Thyroid gland (tissue), 4 donors: ENCODE data around the gene LRGUK. TPM values are rescaled to one million over a fixed set of nuclear protein-coding genes. Genes with fewer than 3 reads are reported as not detected.
"Not testable (repeated sequence)": the region's sequence is repeated elsewhere in the genome, so short reads cannot be mapped to it uniquely, and the experiment has no call there.

Experiments
- DNase-seq, 2 donors: peaks; one replicate each; pipeline ENCODE4 v3.0.0-alpha.2; 2019
- H3K27ac ChIP-seq, 3 donors: fragments of 200-600 bp; sonication (generic); 1 replicate in 2 of 3; 2 replicates in 1 of 3; pipeline ENCODE4 v1.5.1; 2016 to 2019; ENCODE audit warnings: mild to moderate bottlenecking in 1 of 3, moderate library complexity in 1 of 3
- H3K27me3 ChIP-seq: fragments of 200-600 bp; sonication (generic); one replicate; pipeline ENCODE4 v1.5.1; 2019
- H3K36me3 ChIP-seq, 2 donors: fragments of 200-600 bp; sonication (generic); one replicate each; pipeline ENCODE4 v1.5.1; 2016 to 2019
- H3K4me1 ChIP-seq, 2 donors: fragments of 200-600 bp; sonication (generic); one replicate each; pipeline ENCODE4 v1.5.1; 2017 to 2019
- H3K4me3 ChIP-seq, 3 donors: fragments of 200-600 bp; sonication (generic); replicated peaks in 1 of 3; 1 replicate in 2 of 3; 2 replicates in 1 of 3; pipeline ENCODE4 v1.5.1; 2016; ENCODE audit warnings: mild to moderate bottlenecking in 1 of 3
- H3K9me3 ChIP-seq: fragments of 200-600 bp; sonication (generic); one replicate; pipeline ENCODE4 v1.5.1; 2017
- CTCF ChIP-seq, 6 experiments: fragments of 200-600 bp in 3 of 6; fragments of 450-650 bp in 3 of 6; sonication (generic) in 3 of 6; IDR thresholded peaks; one replicate each; pipeline ENCODE4 v1.5.1; 2016 to 2019; ENCODE audit warnings: antibody characterized with exemption in 6 of 6, mild to moderate bottlenecking in 2 of 6, inconsistent platforms in 1 of 6, moderate library complexity in 1 of 6
- POLR2A ChIP-seq, 2 donors: fragments of 450-650 bp; IDR thresholded peaks; one replicate each; pipeline ENCODE4 v1.6.1; 2017; ENCODE audit warnings: antibody characterized with exemption in 2 of 2, mild to moderate bottlenecking in 2 of 2, moderate library complexity in 1 of 2
- WGBS, 2 donors: methylation state at CpG; one replicate each; pipeline ENCODE4 v1.1.5; 2017; 5-methylcytosine and 5-hydroxymethylcytosine counted together
- intact Hi-C: fragments of 100-400 bp; cut with DNase I; formaldehyde crosslinking; loops from one replicate; pipeline ENCODE4 v1.15.1; 2023
- total RNA-seq, 4 donors: library from RNA; depleted of rRNA; stranded (reverse); fragments of >200 nt; gene quantifications; one replicate each; pipeline ENCODE4 v1.2.3, GENCODE V29; 2016

LRGUK gene
- total RNA-seq, 4 donors from 2014 or later, result 0.67 to 3.7 (median 2.7) TPM

- 73 to 78% methylated on average over 13 of the region's 13 CpGs for WGBS, 2 donors
- H3K36me3 ChIP-seq, result no peaks in the 10 kb centered on the region
- DNase-seq, result no peak
- no peaks in the 10 kb centered on the region for H3K27me3 ChIP-seq
- H3K4me3 ChIP-seq, result no peak overlapping the region
- no peaks in the 10 kb centered on the region for H3K9me3 ChIP-seq
- intact Hi-C loops, result no loop called here
- TF ChIP-seq CTCF (IDR thresholded peaks at IDR 0.05), result no peak
- TF ChIP-seq POLR2A (IDR thresholded peaks at IDR 0.05), result no peak
- no peak overlapping the region for H3K27ac ChIP-seq
- no peaks in the 10 kb centered on the region for H3K4me1 ChIP-seq
Measured at GRCh38 chr7:134212576-134213546, 85.7 kb downstream of the LRGUK start.

GRCh38 chr7:134220236-134220635 is 93.1 kb downstream of the LRGUK start:
- 87% methylated on average over 3 of the region's 3 CpGs for WGBS, 2 donors
- intact Hi-C loops, result no loop called here
- Histone ChIP-seq H3K27ac (no peak overlapping the region), H3K4me1 (no peaks in the 10 kb centered on the region), H3K9me3 (no peaks in the 10 kb centered on the region), H3K4me3 (no peak overlapping the region), H3K36me3 (no peaks in the 10 kb centered on the region), H3K27me3 (no peaks in the 10 kb centered on the region)
- no peak for TF ChIP-seq POLR2A (IDR thresholded peaks at IDR 0.05)
- TF ChIP-seq CTCF (IDR thresholded peaks at IDR 0.05), result no peak
- DNase-seq, result no peak

GRCh38 chr7:134231296-134231695 is 104.2 kb downstream of the LRGUK start:
- 81 to 92% methylated on average over 7 of the region's 7 CpGs for WGBS, 2 donors
- intact Hi-C loops, H3K27me3 ChIP-seq, H3K4me3 ChIP-seq, H3K4me1 ChIP-seq, H3K9me3 ChIP-seq, H3K36me3 ChIP-seq, DNase-seq, H3K27ac ChIP-seq: not testable (repeated sequence)

- Histone ChIP-seq H3K4me3 (no peak overlapping the region), H3K4me1 (no peaks in the 10 kb centered on the region), H3K36me3 (no peaks in the 10 kb centered on the region), H3K27me3 (no peaks in the 10 kb centered on the region), H3K27ac (no peak overlapping the region), H3K9me3 (no peaks in the 10 kb centered on the region)
- DNase-seq, result no peak
- 92 to 94% methylated on average over 4 of the region's 4 CpGs for WGBS, 2 donors
- intact Hi-C loops, result no loop called here
- TF ChIP-seq CTCF (IDR thresholded peaks at IDR 0.05), result no peak
- TF ChIP-seq POLR2A (IDR thresholded peaks at IDR 0.05), result no peak
Measured at GRCh38 chr7:134234216-134234615, 107.1 kb downstream of the LRGUK start.

- Histone ChIP-seq H3K4me1 (no peaks in the 10 kb centered on the region), H3K4me3 (no peak overlapping the region), H3K36me3 (no peaks in the 10 kb centered on the region), H3K27me3 (no peaks in the 10 kb centered on the region), H3K27ac (no peak overlapping the region), H3K9me3 (no peaks in the 10 kb centered on the region)
- intact Hi-C loops, result no loop called here
- WGBS, 2 donors, result 91 to 97% methylated on average over 2 of the region's 2 CpGs
- no peak for TF ChIP-seq CTCF (IDR thresholded peaks at IDR 0.05)
- no peak for DNase-seq
Measured at GRCh38 chr7:134245253-134245652, 118.1 kb downstream of the LRGUK start.
